Stimulated activated CD4-positive, alpha-beta T cell treated with anti-CD3 and anti-CD28 coated beads, Interleukin-15, amount 100 ng/mL, for 24 hours (primary cell): ENCODE data around the gene MLLT10.
"Not testable (repeated sequence)": the region's sequence is repeated elsewhere in the genome, so short reads cannot be mapped to it uniquely, and the experiment has no call there.

Experiments
- DNase-seq: peaks from one replicate; pipeline ENCODE4 v3.0.0-alpha.2; 2020

Gene MLLT10

GRCh38 chr10:21529032-21529910 lies 4.8 kb upstream of the MLLT10 start:
- no peak for DNase-seq

DNA sequence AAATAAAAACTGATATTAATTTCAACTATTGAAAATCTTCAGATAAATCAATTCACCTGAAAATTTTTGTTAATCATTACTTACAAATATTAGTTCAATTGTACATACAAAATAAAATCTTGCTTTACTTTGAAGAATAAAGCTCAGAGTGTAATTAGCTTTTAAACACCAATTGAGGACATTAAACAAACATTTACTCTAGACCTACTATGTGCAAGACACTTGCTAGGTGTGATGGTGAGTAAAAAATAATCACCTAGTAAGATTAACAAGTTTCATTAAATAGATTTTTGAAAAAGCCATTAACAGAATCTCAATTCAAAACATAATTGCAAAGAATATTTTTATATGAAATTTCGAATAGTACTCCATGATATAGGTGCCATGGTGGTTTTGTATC lies 3.9 kb upstream of the MLLT10 start:
- DNase-seq = no peak

DNA sequence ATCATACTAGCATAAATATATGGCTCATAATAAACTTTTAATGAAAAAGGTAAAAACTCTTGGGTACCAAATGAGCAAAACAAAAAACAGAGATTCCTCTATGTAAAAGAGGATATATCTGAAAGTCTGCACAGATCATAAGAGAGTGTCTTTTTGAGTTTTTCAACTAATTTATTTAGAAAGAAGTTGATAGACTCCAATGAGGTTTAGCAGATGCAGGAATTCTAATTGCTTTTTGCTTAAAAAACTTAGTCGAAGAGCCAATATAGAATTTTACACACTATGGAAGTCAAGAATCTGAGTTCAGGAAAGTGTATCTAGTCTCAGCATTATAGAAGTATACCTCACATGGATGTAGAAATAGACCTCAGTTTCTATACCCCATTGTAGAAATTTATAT lies 3.4 kb upstream of the MLLT10 start:
- DNase-seq = no peak

DNA sequence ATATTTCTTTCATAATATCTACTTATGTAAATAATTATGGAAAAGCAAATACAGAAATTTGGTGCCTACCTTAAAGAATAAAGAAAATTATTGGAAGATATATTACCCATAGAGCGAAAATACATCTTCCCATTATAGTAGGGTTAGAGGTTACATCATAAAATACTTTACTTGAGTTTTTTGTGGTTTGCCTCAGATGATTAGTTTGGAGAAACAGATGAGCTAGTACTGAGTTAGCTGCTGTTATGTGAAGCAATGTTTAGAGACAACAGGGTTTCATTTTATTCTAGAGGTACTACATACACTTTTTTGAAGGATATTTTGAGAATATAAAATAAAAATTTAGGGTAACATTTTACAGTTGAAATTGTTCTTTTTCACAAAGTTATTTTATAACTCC lies 2.9 kb upstream of the MLLT10 start:
- no peak for DNase-seq

GRCh38 chr10:21532694-21533466 lies 1.2 kb upstream of the MLLT10 start:
- DNase-seq = no peak

GRCh38 chr10:21534280-21534586 lies 201 bp downstream of the MLLT10 start:
- no peak for DNase-seq

- DNase-seq = peak; percentile 60
Measured at GRCh38 chr10:21534604-21535493, 817 bp downstream of the MLLT10 start.

GRCh38 chr10:21535494-21535965 lies 1.5 kb downstream of the MLLT10 start:
- DNase-seq = no peak

DNA sequence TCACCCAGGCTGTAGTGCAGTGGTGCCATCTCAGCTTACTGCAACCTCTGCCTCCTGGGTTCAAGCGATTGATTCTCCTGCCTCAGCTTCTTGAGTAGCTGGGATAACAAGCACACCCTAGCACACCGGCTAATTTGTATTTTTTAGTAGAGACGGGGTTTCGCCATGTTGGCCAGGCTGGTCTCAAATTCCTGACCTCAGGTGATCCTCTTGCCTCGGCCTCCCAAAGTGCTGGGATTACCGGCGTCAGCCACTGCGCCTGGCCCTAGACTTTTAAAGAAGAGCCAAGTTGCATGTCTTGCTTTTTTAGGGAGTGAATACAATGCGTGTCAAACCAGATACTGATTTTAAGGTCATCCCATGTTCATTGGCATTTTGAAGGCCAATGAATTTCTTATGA lies 1.9 kb downstream of the MLLT10 start:
- not testable (repeated sequence) for DNase-seq

GRCh38 chr10:21536874-21537273 lies 2.8 kb downstream of the MLLT10 start:
- no peak for DNase-seq

GRCh38 chr10:21540701-21541100 lies 6.7 kb downstream of the MLLT10 start:
- not testable (repeated sequence) for DNase-seq

DNA sequence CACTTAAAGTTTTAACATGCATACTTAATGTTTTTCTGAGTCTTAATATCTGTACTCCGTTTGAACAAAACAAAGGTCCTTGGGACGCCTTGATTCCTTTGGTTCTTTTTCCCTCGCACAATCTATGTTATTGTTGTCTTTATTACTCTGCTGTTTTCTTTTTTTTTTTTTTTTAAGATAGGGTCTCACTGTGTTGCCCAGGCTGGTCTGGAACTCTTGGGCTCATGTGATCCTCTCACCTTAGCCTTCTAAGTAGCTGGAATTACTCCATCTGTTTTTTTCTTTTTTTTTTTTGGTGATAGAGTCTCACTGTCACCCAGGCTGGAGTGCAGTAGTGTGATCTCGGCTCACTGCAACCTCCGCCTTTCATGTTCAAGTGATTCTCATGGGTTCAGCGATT lies 13.2 kb downstream of the MLLT10 start:
- no peak for DNase-seq

GRCh38 chr10:21552638-21553037 lies 18.6 kb downstream of the MLLT10 start:
- DNase-seq = no peak

DNA sequence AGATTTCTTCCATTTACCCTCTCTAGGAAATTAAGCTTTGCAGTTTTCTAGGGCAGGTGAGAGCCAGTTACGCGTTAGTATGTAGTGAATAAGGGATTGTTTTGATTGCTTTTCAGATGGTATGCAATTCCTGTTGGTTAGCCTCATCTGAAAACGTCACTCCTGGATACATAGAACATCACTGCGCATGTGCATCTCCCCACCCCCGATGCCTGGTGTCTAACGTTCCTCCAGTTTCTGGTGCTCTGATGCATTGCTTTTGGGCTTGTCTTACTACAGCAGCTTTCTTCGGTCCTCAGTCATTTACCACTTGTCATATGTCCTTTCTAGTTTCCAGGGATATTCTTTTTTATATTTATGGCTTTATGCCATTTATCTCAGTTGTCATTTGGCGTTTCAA lies 22.5 kb downstream of the MLLT10 start:
- DNase-seq = no peak

GRCh38 chr10:21558984-21559383 lies 25.0 kb downstream of the MLLT10 start:
- not testable (repeated sequence) for DNase-seq

GRCh38 chr10:21570761-21571521 lies 36.9 kb downstream of the MLLT10 start:
- DNase-seq = no peak

DNA sequence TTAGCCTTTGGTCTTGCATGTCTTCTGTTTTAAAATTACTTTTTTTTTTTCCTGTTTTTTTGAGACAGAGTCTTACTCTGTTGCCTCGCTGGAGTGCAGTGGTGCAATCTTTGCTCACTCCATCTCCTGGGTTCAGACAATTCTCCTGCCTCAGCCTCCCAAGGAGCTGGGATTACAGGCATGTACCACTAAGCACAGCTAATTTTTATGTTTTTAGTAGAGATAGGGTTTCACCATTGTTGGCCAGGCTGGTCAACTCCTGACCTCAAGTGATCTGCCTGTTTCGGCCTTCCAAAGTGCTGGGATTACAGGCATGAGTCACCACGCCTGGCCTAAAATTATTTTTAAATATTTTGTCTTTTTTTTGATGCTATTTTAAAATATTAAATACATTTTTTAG lies 38.5 kb downstream of the MLLT10 start:
- DNase-seq = no peak

GRCh38 chr10:21574514-21574913 lies 40.5 kb downstream of the MLLT10 start:
- DNase-seq = not testable (repeated sequence)

DNA sequence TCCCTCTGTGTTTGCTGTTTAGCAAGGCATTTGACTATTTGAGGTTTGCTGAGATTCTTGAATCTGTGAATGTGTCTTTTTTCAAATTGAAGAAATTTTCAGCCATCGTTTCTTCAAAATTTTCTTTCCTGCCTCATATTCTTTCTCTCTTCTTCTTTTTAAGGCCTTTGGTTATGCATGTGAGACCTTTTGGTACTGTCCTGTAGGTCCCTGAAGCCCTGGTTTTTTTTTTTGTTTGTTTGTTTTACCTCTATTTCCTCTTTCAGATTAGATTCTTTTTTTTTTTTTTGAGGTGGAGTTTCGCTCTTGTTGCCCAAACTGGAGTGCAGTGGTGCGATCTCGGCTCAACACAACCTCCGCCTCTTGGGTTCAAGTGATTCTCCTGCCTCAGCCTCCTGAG lies 45.3 kb downstream of the MLLT10 start:
- DNase-seq = no peak

- peak; percentile 41 for DNase-seq
Measured at GRCh38 chr10:21581421-21581834, 47.4 kb downstream of the MLLT10 start.

GRCh38 chr10:21584834-21585530 lies 51.0 kb downstream of the MLLT10 start:
- no peak for DNase-seq

GRCh38 chr10:21587391-21587790 lies 53.4 kb downstream of the MLLT10 start:
- DNase-seq = no peak
